BLaER1 treated with 17β-estradiol and CSF1 and Interleukin-3, amounts not matched to agents 10 nM and 100 nM (cell line): Measurements from ENCODE around the gene SAMD8.
"Not testable (repeated sequence)": the region's sequence is repeated elsewhere in the genome, so short reads cannot be mapped to it uniquely, and the experiment has no call there.

ENCODE experiments used
- H3K27ac ChIP-seq, 11 experiments: shearing (Covaris generic); formaldehyde crosslinking; 2 replicates each; pipeline ENCODE4 v1.8.1; 2022
- H3K27me3 ChIP-seq, 11 experiments: shearing (Covaris generic); formaldehyde crosslinking; 2 replicates each; pipeline ENCODE4 v1.8.1; 2022
- H3K36me3 ChIP-seq, 11 experiments: shearing (Covaris generic); formaldehyde crosslinking; 2 replicates each; pipeline ENCODE4 v1.8.1; 2022
- H3K4me1 ChIP-seq, 10 experiments: shearing (Covaris generic); formaldehyde crosslinking; 2 replicates each; pipeline ENCODE4 v1.8.1; 2022
- H3K4me2 ChIP-seq, 11 experiments: shearing (Covaris generic); formaldehyde crosslinking; 2 replicates each; pipeline ENCODE4 v1.8.1; 2022
- H3K4me3 ChIP-seq, 10 experiments: shearing (Covaris generic); formaldehyde crosslinking; 2 replicates each; pipeline ENCODE4 v1.8.1; 2022
- H3K9ac ChIP-seq, 11 experiments: shearing (Covaris generic); formaldehyde crosslinking; 2 replicates each; pipeline ENCODE4 v1.8.1; 2022
- H3K9me3 ChIP-seq, 11 experiments: shearing (Covaris generic); formaldehyde crosslinking; replicated peaks in 1 of 11; 2 replicates each; pipeline ENCODE4 v1.8.1; 2022
- H4K20me1 ChIP-seq, 11 experiments: shearing (Covaris generic); formaldehyde crosslinking; 2 replicates each; pipeline ENCODE4 v1.8.1; 2022
- Cebpa-rat ChIP-seq, 11 experiments: shearing (Covaris generic); IDR thresholded peaks; 2 replicates each; pipeline ENCODE4 v1.8.1; 2022

Gene SAMD8

GRCh38 chr10:75201793-75202307 is 90.4 kb downstream of the SAMD8 start:
- H3K27ac ChIP-seq, result 0 out of 22 replicates have a peak overlapping the region, but pooled peaks of 1 of the 11 experiments have one; percentile 6
- H3K4me3 ChIP-seq, result no peak overlapping the region
- peaks cover 0 to 28% (median 7%) of the 10 kb centered on the region in 10 experiments; a peak in 9 of 20 replicates for H3K4me1 ChIP-seq
- H3K9me3 ChIP-seq, result no peaks in the 10 kb centered on the region
- no peak for TF ChIP-seq Cebpa-rat (IDR thresholded peaks at IDR 0.05)
- peaks cover 0 to 14% (median 2%) of the 10 kb centered on the region in 11 experiments; a peak in 8 of 22 replicates for H3K36me3 ChIP-seq
- H4K20me1 ChIP-seq, result no peaks in the 10 kb centered on the region
- no peaks in the 10 kb centered on the region for H3K27me3 ChIP-seq
- H3K9ac ChIP-seq, result no peak overlapping the region
- H3K4me2 ChIP-seq, result no peak overlapping the region; a peak in 1 of 22 replicates

GRCh38 chr10:75202321-75203045 is 91.0 kb downstream of the SAMD8 start:
- no peaks in the 10 kb centered on the region for H3K9me3 ChIP-seq
- H4K20me1 ChIP-seq, result no peaks in the 10 kb centered on the region
- H3K4me1 ChIP-seq, result peaks cover 0 to 28% (median 7%) of the 10 kb centered on the region in 10 experiments; a peak in 9 of 20 replicates
- H3K4me2 ChIP-seq, result peak overlapping the region in 5 of 11 experiments; percentile 10 to 50 (median 20); a peak in 6 of 22 replicates
- no peak overlapping the region for H3K4me3 ChIP-seq
- H3K27me3 ChIP-seq, result no peaks in the 10 kb centered on the region
- H3K27ac ChIP-seq, result peak overlapping the region in 3 of 11 experiments; percentile 6 to 40 (median 29); a peak in 5 of 22 replicates
- H3K36me3 ChIP-seq, result peaks cover 0 to 10% (median 0%) of the 10 kb centered on the region in 11 experiments; a peak in 5 of 22 replicates
- H3K9ac ChIP-seq, result 0 out of 22 replicates have a peak overlapping the region, but pooled peaks of 1 of the 11 experiments have one; percentile 24
- TF ChIP-seq Cebpa-rat (IDR thresholded peaks at IDR 0.05), result no peak

GRCh38 chr10:75203046-75203620 is 91.7 kb downstream of the SAMD8 start:
- H3K36me3 ChIP-seq, H3K27me3 ChIP-seq, H4K20me1 ChIP-seq, H3K9me3 ChIP-seq, H3K4me3 ChIP-seq: not testable (repeated sequence)
- H3K4me2 ChIP-seq, result peak overlapping the region in 5 of 11 experiments; percentile 10 to 50 (median 20); a peak in 7 of 22 replicates
- H3K27ac ChIP-seq, result peak overlapping the region in 3 of 11 experiments; percentile 8 to 40 (median 35); a peak in 4 of 22 replicates
- H3K9ac ChIP-seq, result 0 out of 22 replicates have a peak overlapping the region, but pooled peaks of 1 of the 11 experiments have one; percentile 24
- peaks cover 0 to 28% (median 7%) of the 10 kb centered on the region in 10 experiments; a peak in 9 of 20 replicates for H3K4me1 ChIP-seq

- TF ChIP-seq Cebpa-rat (IDR thresholded peaks at IDR 0.05), result no peak
- Histone ChIP-seq H3K4me1 (peaks cover 0 to 26% (median 6%) of the 10 kb centered on the region in 10 experiments; a peak in 9 of 20 replicates), H3K9me3 (no peaks in the 10 kb centered on the region), H4K20me1 (no peaks in the 10 kb centered on the region), H3K4me2 (peak overlapping the region in 1 of 11 experiments; percentile 34; a peak in 1 of 22 replicates), H3K4me3 (no peak overlapping the region), H3K27ac (peak overlapping the region in 3 of 11 experiments; percentile 22 to 35 (median 34); a peak in 4 of 22 replicates), H3K36me3 (peaks cover 0 to 10% (median 0%) of the 10 kb centered on the region in 11 experiments; a peak in 5 of 22 replicates), H3K27me3 (no peaks in the 10 kb centered on the region), H3K9ac (no peak overlapping the region)
Measured at GRCh38 chr10:75203724-75204123, 92.3 kb downstream of the SAMD8 start.

- Histone ChIP-seq H3K4me1 (peaks cover 7 to 32% (median 16%) of the 10 kb centered on the region in 10 experiments), H3K9ac (no peak overlapping the region), H3K27me3 (no peaks in the 10 kb centered on the region), H4K20me1 (peaks cover 0 to 2% (median 0%) of the 10 kb centered on the region in 11 experiments; a peak in 4 of 22 replicates), H3K4me3 (no peak overlapping the region), H3K9me3 (no peaks in the 10 kb centered on the region), H3K36me3 (peaks cover 0 to 10% (median 0%) of the 10 kb centered on the region in 11 experiments; a peak in 5 of 22 replicates), H3K27ac (no peak overlapping the region), H3K4me2 (no peak overlapping the region)
- no peak for TF ChIP-seq Cebpa-rat (IDR thresholded peaks at IDR 0.05)
Measured at GRCh38 chr10:75205908-75206307, 94.5 kb downstream of the SAMD8 start.

GRCh38 chr10:75206638-75207037 is 95.2 kb downstream of the SAMD8 start:
- H4K20me1 ChIP-seq, H3K27ac ChIP-seq, H3K9ac ChIP-seq, H3K36me3 ChIP-seq, H3K27me3 ChIP-seq, H3K4me2 ChIP-seq, H3K4me3 ChIP-seq, H3K9me3 ChIP-seq: not testable (repeated sequence)
- peaks cover 8 to 33% (median 16%) of the 10 kb centered on the region in 10 experiments for H3K4me1 ChIP-seq

GRCh38 chr10:75207079-75207856 is 95.8 kb downstream of the SAMD8 start:
- H4K20me1 ChIP-seq, result peaks cover 7 to 16% (median 10%) of the 10 kb centered on the region in 11 experiments; a peak in 20 of 22 replicates
- no peaks in the 10 kb centered on the region for H3K27me3 ChIP-seq
- TF ChIP-seq Cebpa-rat (IDR thresholded peaks at IDR 0.05), result no peak
- peaks cover 14 to 35% (median 22%) of the 10 kb centered on the region in 10 experiments for H3K4me1 ChIP-seq
- peaks cover 4 to 14% (median 7%) of the 10 kb centered on the region in 11 experiments; a peak in 21 of 22 replicates for H3K36me3 ChIP-seq
- no peak overlapping the region for H3K4me3 ChIP-seq
- no peaks in the 10 kb centered on the region for H3K9me3 ChIP-seq
- no peak overlapping the region for H3K9ac ChIP-seq
- no peak overlapping the region for H3K4me2 ChIP-seq
- H3K27ac ChIP-seq, result no peak overlapping the region

GRCh38 chr10:75207857-75208144 is 96.3 kb downstream of the SAMD8 start:
- H3K9ac ChIP-seq, result no peak overlapping the region
- H3K4me3 ChIP-seq, result no peak overlapping the region
- H3K9me3 ChIP-seq, result no peaks in the 10 kb centered on the region
- peaks cover 9 to 19% (median 12%) of the 10 kb centered on the region in 11 experiments; a peak in 21 of 22 replicates for H3K36me3 ChIP-seq
- H3K27ac ChIP-seq, result no peak overlapping the region
- no peak for TF ChIP-seq Cebpa-rat (IDR thresholded peaks at IDR 0.05)
- H4K20me1 ChIP-seq, result peaks cover 12 to 21% (median 16%) of the 10 kb centered on the region in 11 experiments; a peak in 21 of 22 replicates
- H3K4me1 ChIP-seq, result peaks cover 20 to 35% (median 24%) of the 10 kb centered on the region in 10 experiments
- H3K27me3 ChIP-seq, result no peaks in the 10 kb centered on the region
- H3K4me2 ChIP-seq, result no peak overlapping the region
